HG02938 (cell line): ENCODE results near the gene TNS1.

Source experiments
- ATAC-seq: cut with Tn5 transposase; IDR thresholded peaks from one replicate; pipeline ENCODE4 v1.9.1; 2021; ENCODE audit warnings: mild to moderate bottlenecking, moderate library complexity; ENCODE audit not compliant: unreplicated experiment

Gene TNS1

DNA sequence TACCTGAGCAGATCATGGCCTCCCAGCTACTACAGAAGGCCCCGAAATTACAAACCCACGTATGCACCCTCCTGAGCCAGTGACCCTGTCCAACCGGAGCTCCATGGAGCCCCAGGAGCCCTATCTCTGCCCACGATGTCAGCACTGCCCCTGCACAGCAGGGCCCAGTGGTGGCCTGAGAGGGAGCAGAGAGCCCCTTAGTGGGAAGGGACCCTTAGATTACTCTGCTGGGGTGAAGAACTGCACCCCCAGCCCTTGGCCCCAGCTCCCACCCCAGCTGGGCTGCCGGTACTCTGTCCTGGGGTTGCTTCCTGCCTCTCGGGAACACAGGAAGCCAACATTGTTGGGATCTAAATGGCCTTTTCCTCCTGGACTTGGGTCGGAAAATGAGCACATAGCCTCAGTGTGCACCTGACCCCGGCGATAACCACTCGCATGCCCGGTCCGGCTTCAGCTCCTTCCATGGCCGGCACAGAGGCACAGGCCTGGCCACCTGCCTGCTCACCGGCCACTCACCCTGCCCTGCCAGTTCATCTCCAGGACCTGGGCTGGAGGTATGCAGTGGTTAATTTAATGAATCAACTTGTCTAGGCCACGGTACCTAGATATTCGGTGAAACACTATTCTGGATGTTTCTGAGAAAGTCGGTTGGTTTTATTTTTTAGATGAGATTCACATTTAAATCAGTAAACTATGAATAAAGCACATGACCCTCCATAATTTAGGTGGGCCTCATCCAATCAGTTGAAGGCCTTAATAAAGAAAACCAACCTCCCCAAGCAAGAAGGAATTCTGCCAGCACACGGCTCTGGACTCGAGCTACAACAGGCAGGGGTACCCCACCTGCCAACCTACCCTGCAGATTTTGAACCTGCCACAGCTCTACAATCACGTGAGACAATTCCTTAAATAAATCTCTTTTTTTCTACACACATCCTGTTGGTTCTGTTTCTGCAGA is 19.2 kb downstream of the TNS1 start:
- ATAC-seq, result no peak

DNA sequence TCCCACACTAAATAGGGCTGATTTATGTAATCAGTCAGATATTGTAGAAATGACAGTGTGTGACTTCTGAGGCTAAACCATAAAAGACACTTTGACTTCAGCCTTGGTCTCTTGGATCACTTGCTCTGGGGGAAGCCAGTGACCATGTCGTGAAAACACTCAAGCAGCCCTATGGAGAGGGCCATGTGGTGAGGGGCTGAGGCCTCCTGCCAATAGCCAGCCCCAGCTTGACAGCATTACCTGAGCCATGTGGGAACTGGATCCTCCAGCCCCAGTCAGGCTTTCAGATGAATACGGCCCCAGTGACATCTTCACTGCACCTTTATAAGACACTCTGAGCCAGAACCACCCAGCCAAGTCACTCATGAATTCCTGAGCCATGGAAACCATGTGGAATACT is 20.8 kb downstream of the TNS1 start:
- ATAC-seq, result no peak

DNA sequence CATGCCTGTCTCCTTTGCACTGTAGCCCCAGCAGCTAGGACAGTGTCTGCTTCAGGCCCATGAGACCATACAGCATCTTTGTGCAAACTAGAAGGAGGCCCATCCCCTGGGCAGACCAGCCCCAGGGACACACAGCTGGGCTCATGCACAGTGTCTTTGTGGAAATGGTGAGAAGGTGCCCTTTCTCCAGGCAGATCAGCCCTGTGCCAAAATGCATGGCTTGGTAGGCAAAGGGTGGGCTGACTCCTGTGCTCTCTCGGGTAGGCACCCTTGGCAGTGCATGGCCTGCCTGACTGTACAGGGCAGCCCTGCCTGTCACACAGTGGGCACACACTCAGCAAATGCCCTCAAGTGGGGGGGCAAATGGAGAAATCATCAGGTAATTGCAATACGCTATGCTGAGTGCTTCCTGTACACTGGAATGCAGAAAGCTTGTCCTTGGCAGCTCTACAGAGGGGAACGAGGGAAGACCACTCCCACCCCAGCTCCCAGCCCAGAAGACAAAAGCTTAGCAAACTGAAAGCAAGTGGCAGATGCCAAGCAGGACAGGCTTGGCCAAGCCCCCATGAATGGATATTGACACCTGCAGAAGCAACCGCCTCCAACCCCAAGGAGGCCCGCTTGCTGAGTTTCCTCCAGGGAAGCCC is 21.6 kb downstream of the TNS1 start:
- no peak for ATAC-seq

DNA sequence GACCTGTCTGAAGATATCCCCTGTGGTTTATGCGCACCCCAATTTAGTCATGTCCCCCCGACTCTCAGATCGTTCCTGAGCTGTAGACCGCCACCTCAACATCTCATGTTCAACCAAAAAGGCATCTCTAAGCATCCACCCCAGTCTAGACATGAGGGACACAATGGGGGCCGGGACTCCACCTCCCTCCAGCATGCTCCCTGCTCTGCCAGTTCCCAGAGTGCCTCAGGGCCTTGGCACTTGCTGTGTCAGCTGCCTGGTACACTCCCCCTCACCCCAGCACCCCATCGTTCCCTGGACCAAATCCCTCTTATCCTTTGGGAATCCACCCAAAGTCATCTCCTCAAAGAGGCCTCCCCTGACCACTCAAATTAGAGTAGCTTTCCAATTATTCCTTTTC is 22.2 kb downstream of the TNS1 start:
- ATAC-seq, result no peak

DNA sequence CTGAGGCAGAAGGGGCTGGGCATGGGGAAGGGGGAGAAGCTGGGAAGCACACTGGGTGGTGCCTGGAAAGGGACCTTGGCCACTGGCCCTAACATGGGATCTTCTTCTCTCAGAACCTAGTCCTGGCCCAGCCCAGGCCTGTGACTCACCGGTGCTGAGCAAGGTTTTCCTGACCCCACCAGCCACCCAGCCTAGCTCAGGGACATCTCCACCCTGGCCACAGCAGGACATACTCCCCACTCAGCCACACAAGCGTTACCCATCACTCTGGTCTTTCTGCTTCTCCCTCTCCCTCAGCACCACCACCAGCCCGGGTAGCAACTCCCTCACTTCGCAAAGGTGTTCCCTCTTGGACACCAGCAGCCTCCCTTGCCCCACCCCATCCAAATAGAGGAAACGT is 22.8 kb downstream of the TNS1 start:
- no peak for ATAC-seq

DNA sequence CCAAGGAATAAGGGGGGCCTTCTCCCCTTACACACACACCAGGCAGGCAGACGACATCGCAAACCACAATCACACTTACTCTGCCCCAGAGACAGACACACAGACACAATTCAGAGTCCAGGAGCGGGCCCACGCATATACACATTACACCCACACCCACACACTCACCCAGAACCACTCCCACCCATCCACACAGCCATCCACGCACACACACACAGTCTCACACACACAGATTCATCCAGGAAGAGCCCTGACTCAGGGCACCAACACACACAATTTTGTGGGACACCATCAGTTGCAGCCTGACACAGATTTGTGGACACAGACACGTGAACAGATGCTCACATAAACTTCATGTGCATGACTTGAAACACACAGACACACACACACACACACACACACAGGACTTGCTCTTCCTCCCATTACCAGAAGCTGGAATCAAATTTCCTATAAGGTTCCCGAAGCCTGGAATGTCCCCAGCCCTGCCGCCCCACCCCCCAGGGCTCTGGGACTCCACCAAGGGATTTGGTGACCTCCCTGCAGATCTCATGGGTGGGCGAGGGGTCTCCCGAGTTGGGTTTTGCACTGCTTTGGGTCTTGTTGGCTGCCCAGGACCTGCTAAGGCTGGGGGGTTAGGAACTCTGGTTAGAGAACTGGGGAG is 23.5 kb downstream of the TNS1 start:
- no peak for ATAC-seq

DNA sequence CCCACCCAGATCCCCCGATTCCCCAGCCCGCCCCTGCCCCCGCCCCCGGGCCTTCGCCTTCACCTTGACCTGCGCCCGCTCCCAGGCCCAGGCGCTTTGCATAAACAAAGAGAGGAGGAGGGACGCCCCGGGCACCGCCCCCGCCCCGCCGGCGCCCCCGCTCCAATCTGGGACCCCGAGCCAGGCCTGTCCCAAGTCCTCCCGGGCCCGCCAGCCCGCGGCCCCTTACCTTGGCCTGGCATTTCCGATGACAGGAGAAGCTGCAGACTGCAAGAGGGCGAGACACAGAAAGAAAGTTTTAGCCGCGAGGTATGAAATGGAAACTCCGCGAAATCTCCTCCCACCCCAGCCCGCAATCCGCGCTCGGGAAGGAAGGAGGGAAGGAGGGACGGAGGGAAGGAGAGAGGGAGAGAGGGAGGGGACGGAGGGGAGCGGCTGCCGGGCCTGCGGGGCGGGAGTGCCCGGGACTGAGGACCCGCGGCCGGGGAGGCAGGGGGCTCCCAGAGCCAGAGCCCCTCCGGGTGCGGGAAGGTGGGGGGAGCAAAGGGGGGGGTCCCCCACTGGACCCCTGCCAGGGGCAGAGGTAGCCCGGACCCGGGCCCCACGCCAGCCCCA is 24.2 kb downstream of the TNS1 start:
- ATAC-seq, result no peak

DNA sequence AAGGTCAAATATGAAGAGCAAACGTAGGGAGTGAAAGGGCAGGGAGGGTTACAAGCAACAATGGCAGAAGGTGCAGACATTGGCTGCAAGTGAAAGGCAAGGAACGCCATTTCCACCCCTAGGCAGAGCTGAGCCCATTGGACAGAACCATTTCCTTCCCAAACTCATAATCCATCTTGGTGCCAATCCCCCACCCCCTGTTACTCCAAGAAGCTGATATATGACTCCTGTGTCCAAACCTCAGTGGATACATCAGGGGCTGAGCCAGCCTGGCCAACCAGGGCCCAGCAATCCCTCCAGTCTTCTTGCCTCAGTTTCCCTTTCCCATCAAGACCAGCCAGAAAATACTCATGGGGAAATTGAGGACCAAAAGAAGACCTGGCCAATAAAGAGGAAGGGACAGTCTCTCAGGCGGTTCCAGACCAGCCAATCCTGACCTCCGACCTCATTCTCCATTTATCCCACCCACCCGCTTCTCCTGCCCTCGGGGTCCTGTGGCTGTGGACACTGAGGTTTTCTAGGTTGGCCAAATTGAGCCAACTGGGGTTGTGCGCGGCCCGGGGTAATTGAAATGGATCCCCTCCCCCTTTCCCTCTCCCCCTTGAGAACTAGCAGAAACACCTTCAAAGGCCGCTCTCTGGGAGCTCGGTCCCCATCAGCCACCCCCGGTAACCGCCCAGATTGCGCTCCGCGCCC is 24.8 kb downstream of the TNS1 start:
- ATAC-seq, result no peak

DNA sequence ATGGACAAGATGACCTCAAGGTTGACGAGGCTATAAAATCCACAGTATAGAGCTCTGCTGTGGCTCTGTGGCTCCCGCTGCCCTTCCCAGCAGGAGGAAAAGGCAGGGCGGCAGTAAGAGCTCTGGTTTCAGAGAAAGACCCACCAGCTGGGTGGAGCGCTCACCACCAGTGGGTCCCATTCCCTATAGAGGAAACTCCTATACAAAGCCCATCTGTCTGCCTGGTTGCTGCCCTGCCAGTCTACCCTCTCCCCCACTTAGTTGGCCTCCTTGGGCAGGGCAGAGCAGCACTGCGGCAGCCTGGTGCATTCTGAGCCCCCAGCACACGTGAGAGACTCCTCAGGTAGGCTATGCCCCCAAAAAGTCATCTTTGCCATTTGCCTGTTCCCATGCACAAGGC is 26.5 kb downstream of the TNS1 start:
- no peak for ATAC-seq

DNA sequence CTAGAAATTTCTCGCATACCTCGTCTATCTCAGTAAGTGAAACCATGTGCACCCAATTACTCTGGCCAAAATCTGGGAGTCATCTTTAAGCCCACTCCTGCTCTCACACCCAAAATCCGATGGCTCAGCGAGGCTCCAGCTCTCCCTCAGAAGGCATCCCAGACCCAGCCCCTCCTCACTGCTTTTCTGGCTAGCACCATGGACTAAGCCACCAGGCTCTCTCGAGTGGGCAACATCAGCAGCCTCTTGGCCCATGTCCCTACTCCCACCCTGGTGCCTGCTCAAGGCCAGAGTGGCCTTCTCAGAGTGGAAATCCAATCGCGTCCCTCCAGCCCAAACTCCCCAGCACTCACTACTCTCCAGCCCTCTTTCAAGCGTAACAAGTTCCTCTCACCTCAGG is 27.2 kb downstream of the TNS1 start:
- no peak for ATAC-seq

DNA sequence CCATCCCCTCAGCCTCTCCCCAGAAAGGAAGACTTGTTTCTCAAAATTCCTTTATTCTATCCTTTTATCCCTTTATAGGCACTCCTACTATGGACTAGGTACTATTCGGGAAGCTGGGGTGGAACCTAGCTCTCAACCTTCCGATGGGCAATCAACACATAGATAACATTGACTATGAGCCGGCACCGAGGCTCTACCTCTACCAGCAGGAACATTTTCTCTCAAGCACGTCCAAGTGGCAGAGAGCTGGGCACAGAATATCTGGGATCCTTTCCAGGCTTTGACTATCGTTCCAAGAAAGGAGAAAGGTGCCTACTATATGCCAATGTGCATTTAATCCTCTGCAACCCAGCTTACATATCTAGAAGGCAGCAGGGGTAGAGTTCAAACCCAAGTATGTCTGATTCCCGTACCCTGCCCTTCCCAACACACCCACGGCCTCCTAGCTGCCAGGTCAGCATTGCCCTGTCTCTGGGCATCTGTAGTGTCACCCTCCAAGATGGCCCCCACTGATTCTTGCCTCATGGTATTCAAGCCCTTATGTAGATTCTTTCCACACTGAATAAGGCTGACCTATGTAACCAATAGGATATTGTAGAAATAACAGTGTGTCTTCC is 28.3 kb downstream of the TNS1 start:
- no peak for ATAC-seq

DNA sequence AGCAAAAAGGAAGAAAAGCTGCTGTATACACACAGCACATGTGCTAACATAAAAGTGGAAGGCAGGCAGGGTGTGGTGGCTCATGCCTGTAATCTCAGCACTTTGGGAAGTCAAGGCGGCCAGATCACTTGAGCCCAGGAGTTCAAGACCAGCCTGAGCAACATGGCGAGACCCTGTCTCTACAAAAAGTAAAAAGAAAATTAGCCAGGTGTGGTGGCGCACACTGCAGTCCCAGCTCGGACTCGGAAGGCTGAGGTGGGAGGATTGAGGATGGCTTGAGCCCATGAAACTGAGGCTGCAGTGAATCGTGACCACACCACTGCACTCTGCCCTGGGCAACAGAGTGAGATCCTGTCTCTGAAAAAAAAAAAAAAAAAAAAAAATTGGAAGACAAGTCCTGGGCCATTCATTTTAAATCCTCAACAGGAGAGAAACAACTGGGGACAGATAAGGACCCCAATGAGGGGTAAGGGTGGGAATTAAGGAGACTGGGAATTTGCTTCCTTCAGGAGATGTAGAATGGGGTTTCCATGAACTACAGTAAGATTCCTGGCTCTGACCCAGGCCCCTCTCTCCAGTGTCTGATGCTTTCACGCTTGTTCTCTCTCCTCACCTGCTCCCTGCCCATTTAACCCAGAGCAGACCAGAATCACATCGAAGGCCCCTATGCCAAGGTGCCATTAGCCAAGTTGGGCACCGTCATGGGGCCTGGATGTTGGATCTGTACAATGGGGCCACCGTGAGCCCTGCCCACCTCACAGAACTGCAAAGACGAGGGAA is 29.6 kb downstream of the TNS1 start:
- no peak for ATAC-seq

DNA sequence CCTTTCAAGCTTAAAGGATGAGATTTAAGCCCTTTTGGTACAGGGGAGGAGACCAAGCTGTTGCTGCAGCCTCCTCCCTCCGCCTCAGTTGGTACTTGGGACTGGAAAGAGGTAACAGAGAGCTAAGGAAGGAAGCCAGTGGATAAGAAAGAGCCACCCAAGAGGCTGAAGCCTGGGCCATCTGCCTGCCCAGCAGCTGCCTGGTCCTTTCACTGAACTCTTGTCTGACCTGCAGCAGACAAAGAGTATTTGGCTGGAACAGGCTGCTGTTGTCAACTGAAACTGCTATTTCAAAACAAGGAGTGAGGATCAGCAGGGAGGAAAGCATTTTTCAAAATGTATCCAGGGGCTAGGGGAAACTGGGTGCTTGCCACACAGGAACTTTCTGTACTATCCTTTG is 30.3 kb downstream of the TNS1 start:
- no peak for ATAC-seq

DNA sequence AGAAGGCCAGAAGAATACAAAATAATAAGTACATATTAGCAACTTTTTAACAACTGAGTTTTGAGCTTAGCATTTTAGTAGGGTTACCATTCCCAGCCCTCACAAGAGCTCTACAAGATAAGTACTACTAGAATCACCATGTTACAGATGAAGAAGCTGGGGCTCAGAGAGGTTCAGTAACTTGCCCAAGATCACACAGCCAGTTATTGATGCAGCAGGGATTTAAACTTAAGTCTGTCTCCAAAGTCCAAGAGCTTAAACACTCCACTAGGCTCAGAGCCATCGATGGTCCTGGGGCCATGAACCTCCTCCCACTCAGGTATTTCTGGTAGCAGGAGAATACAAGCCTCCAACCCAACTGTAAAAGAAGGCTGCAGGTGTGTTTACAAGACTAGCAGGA is 30.8 kb downstream of the TNS1 start:
- ATAC-seq, result no peak

DNA sequence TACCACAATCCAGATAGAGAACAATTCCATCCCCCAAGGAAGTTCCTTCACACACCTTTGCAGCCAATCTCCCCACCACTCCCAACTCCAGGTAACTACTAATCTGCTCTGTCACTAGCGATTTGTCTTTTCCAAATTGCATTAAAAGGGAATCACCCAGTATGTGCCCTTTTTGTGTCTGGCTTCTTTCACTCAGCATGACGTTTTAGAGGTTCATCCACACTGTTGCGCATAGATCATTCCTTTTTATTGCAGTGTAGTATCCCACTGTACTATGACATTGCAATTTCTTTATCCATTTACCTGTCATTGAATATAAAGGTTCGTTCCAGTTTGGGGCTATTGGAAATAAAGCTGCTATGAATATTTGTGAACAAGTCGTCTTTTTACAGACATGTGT is 31.6 kb downstream of the TNS1 start:
- no peak for ATAC-seq

DNA sequence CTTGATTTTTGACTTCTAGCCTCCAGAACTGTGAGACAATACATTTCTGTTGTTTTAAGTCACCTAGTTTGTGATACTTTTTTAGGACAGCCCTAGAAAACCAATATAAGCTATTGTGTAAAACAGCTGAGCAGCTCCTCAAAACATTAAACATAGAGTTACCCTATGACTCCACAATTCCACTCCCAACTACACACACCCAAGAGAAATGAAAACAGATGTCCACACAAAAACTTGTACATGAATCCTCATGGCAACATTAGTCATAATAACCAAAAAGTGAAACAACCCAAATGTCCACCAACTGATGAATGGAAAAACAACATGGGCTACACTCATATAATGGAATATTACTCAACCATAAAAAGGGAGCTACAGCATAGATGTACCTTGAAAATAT is 32.6 kb downstream of the TNS1 start:
- no peak for ATAC-seq

DNA sequence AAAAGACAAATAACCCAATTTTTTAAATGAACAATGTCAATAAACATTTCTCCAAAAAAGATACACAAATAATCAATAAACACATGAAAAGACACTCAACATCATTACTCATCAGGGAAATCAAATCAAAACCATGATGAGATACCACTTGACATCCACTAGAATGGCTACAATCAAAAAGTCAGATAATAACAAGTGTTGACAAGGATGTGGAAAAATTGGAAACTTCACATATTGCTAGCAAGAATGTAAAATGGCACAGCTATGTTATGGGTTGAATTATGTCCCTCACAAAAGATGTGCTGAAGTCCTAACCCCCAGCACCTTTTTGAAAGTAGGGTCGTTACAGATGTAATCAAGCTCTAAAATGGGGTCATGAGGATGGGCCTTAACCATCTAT is 33.2 kb downstream of the TNS1 start:
- no peak for ATAC-seq

DNA sequence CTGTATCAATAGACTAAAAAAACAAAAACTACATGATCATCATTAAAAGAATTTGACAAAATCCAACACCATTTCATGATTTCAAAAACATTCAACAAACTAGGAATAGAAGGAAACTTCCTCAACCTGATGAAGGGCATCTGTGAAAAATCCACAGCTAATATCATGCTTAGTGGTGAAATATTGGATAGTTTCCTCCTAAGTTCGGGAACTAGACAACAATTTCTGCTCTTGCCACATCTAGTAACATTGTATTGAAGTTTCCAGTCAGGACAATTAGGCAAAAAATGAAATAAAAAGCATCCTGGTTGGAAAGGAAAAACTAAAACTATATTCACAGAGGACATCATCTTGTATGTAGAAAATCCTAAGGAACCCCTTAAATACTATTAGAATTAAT is 34.8 kb downstream of the TNS1 start:
- ATAC-seq, result no peak

DNA sequence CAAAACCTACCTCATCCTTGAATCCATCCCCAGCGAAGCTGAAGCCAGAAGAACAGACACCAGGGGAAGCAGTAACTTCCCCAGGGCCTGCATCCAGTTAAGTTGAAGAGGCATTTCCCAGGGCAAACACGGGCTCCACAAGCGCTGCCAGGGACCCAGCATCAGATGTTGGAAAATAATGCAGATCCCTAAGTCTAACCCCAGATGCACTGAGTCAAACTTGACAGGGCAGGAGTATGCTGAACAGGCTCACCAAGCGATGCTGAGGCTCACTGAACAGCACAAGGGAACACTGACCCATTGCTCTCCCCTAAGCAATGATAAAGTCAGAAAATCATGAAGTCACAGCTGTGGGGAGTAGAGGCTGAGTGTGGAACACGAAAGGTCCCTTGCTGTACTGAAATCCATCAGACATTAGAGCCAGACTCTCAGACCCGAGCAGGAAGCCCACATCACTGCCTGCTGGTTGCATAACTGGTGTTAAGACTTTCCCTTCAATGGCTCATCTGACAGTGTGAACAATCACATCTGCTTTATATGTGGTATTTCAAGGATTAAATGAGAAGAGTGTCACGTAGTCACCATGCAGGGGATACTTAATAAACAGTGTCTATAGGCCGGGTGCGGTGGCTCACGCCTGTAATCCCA is 36.2 kb downstream of the TNS1 start:
- ATAC-seq, result no peak
